NCI-H1436 treated with DMSO at 0.1 percent for 48 hours (cell line): ENCODE measurements around the gene SRD5A2.
"Not testable (repeated sequence)": the region's sequence is repeated elsewhere in the genome, so short reads cannot be mapped to it uniquely, and the experiment has no call there.

ENCODE experiments used
- DNase-seq: peaks from one replicate; lab custom pipeline; 2025; lab: John Stamatoyannopoulos, UW

The SRD5A2 gene

DNA sequence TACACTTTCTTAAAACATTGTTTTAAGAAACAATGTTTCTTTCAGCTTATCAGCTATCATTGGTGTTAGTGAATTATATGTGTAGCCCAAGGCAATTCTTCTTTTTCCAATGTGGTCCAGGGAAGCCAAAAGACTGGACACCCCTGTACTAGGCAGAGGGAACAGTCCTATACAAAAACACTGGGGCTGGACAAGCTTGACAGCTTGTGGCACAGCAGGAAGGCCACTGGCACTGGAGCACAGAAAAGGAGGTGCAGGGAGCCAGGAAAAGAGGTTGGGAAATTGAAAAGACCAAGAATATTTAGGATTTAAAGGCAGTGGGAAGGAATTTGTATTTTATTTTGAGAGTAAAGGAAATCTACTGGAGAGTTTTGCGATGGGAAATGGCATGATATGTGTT is 47.7 kb downstream of the SRD5A2 start:
- DNase-seq: no peak

DNA sequence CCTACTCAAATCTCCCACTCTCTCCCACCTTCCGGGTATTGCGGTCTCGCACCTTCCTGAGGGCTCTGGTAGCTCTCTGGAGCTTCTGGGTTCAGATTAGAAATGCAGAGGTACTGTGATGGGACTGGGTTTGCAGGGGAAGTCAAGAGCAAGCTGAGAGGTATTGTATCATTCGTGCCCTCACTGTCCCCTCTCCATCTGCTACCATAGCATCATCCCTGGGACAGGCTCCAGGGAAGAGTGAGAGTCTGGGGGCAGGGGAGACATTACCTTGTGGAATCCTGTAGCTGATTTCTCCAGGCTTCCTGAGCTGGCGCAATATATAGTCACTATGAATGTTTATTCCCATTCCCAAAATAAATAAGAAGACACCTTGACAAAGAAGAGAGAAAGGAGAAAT is 49.6 kb downstream of the SRD5A2 start:
- DNase-seq: no peak

DNA sequence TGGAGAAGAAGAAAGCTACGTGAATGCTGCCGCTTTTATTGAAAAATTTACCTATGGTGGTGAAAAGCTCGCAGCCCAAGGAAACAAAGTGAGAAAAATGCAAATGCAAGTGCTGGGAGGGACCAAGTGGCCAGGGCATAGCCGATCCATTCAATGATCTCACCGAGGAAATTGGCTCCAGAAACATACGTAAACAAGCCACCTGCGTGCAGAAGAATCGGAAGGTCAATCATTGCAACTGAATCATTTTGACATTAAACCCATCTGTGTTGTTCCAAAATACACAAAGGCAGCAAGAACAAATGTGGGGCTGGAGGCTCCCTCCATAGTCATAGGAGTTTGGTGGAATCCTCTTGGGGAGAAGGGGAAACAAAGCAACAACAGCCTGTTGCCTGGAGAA is 51.5 kb downstream of the SRD5A2 start:
- DNase-seq: no peak

GRCh38 chr2:31528823-31529222 is 51.9 kb downstream of the SRD5A2 start:
- no peak for DNase-seq

DNA sequence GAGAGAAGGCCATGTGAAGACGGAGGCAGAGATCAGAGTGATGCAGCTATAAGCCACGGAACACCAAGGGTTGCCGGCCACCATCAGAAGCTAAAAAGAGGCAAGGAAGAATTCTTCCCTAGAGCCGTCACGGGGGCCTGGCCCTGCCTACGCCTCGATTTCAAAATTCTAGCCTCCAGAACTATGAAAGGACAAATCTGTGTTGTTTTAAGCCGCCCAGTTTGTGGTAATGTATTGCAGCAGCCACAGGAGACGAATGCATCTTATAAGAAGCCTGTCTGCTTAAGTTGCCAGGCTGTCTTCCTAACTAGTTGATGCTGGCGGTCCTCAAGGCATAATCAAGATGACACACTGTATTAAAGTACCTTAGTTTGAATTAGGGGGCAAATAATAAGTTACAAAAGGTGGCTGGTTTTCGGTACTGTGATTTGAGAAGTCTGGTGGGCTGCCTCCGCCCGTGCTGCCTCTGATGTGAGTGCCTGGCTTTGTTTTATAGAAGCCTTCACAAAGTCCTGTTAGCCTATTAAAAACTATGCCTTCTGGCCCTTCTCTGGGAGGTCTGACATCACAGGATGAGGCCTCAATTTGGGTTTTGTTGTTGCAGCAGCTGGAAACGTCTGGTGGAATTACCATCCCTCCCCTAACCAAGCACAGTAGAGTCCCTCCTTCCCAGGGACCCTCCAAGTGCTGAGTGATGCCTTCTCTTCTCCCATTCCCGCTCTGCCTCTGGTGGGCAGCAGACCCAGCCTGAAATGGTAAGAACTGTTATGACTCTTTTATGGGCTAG is 53.6 kb downstream of the SRD5A2 start:
- DNase-seq: no peak

DNA sequence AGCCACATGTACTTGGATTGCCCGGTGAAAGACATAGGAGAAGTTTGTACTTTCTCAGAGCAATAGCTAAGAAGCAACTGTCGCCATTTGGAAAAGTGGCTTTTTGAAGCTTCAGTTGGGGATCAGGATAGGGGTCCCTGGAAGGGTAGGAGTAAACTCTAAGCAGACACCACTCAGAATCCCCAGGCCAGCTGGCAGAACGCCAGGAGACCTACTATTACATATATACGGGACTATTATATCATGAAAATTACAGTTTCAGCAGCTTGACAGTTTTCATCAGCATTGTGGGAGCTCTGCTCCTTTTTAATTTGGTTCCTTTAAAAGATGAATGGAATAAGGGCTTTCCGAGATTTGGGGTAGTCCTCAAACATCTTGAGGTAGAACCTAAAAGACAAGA is 54.9 kb downstream of the SRD5A2 start:
- DNase-seq: no peak

DNA sequence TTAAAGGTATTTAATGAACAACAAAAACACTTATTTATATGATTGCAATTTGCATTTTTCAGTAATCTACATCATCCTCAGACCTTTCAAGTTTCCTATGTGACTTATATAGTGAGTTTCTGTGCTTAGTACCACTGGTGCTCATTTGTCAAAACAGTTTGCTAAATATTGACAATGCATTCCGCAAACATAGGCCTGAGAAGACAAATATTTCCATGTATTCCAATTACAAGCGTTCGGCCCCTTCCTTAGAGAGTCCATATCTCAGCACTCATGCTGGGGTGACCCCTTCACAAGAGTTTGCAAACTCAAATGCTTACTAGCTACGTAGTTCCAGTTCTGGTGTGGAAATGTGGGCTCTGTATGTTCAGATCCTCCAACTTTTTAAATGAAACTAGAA is 56.1 kb downstream of the SRD5A2 start:
- no peak for DNase-seq

DNA sequence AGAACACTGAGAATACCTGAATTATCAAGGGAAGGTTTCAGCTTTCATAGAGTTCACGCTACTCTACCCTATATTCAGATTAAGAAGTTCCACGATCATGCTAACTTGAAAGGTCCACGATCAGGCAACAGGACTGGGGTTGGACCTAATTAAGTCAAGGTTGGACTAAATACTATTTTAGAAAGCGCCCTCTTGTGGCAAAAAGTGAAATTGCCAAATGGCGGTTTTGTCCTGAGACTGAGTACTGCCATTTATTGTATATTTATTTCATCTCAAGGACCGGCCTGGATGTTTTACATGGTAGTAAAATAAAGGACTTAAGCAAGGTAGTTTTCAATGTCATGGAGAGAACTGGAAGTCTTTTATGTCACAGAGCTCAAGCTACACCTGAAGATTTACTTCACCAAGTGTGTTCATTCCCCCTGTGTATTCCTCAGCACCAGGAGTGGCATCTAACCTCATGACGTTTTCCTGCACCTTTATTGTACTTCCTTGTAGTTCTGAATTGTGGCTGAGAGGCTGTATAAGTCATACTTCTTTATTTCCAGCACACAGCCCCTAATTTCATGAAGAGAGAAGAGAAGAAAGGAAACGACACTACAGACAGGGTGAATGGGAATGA is 56.8 kb downstream of the SRD5A2 start:
- DNase-seq: no peak

GRCh38 chr2:31522786-31523185 is 58.0 kb downstream of the SRD5A2 start:
- no peak for DNase-seq

GRCh38 chr2:31517442-31518203 is 63.1 kb downstream of the SRD5A2 start:
- no peak for DNase-seq

- no peak for DNase-seq
These were observed 65.2 kb downstream of the SRD5A2 start for GRCh38 chr2:31515586-31515985.

DNA sequence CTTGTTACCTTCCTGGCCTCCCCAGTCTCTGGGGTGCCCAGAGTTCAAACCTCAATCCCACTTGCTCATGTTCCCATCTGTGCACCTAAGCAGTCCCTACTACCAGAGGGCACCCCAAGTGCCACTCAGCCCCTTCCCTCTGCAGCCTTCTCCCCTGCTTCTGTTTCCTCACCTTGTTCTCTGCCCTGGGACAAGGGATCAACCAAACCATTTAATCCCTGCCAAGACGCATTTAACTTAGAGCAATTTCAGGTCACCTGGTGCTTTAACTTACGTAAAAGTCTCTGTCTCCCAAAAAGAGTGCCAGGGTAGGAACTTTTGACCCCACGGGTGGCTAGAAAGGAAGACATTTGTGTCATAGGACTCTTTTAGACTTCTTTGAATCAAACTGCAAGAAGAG is 67.2 kb downstream of the SRD5A2 start:
- no peak for DNase-seq

- no peak for DNase-seq
These were observed 69.4 kb downstream of the SRD5A2 start for GRCh38 chr2:31511376-31511775.

DNA sequence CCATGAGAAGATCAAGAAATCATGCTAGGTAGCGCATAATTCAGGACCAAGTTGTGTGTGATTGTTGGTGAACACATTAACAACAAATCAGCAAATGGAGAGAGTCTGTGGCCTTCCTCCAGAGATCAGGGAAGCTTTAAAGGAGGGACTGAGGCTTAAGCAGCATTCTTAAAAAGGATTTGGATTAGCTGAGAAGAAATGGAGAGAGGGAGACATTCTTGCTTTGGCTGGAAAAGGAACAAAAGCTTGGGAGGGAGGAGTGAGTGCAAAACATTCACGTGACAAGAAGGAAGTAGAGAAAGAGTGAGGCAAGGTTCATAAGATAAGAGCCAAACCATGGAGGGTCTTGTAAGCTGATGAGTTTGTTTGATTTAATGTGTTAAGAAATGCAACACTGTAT is 75.6 kb downstream of the SRD5A2 start:
- DNase-seq: no peak

DNA sequence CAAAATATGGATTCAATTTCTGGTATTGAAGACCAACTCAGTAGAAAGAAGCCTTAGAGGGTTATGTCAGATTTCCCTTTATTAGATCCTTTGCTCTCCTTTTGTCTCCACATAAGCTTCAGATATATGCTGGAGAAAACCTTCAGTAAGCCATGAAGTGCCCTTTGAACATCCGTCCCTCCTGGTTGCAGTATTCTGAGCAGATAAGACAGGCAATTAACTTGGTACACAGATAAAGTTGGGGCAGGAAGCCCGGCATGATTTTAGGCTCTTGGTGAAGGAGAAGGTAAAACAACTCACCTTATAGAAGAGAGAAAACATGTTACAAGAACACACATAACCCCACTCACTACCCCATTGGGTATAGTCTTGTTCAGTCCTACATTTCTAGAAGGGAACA is 76.4 kb downstream of the SRD5A2 start:
- no peak for DNase-seq

- not testable (repeated sequence) for DNase-seq
These were observed 84.3 kb downstream of the SRD5A2 start for GRCh38 chr2:31496451-31496874.

DNA sequence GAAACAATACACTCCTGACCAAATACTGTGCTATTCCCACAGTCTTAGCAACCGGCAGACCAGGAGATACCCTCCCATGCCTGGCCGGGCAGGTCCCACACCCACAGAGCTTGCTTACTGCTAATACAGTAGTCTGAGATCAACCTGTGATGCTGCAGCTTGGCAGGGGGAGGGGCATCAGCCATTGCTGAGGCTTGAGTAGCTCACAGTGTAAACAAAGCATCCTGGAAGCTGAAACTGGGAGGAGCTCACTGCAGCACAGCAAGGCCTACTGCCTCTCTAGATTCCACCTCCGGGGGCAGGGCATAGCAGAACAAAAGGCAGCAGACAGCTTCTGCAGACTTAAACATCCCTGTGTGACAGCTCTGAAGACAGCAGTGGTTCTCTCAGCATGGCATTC is 91.4 kb downstream of the SRD5A2 start:
- DNase-seq: peak; percentile 86

DNA sequence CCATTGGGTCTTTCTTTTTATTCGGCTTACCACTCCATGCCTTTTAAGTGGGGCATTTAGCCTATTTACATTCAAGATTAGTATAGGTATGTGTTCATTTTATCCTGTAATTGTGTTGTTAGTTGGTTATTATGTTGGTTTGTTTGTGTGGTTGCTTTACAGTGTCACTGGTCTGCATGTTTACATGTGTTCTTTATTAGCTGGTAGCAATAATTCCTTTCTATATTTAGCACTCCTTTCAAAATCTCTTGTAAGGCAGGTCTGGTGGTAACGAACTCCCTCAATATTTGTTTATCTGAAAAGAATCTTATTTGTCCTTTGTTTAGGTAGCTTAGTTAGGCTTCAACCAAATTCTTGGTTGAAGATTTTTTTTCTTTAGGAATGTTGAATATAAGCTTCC is 97.5 kb downstream of the SRD5A2 start:
- DNase-seq: no peak

DNA sequence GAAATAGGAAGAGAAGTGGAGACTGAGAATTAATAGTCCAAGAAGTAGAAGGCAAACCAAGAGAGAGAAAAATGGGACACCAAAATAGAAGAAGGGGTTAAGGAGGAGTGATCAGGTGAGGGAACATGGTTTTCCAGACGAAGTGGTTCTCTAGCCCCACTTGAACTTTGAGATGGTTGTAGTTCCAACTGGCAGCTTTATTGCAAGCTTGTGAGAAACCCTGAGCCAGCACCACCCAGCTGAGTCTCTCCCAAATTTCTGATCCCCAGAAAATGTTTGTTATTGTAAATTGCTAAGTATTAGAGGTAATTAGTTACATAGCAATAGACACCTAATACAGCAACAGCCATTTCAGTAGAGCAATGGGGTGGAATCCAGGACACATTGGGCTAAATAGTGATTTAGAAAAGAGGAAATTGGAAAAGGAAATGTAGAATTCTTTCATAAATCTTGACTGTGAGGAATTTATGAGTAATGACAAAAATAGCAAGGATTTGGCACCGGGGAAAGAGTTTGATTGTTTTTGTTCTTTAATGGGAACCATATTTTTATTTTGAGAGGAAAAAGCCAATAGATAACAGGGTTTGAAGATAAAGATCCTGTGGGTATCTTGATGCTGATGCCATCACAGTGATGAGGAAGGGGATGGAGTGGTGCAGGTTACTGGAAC is 104.1 kb downstream of the SRD5A2 start:
- DNase-seq: no peak

- no peak for DNase-seq
These were observed 105.0 kb downstream of the SRD5A2 start for GRCh38 chr2:31475692-31476091.

- no peak for DNase-seq
These were observed 106.4 kb downstream of the SRD5A2 start for GRCh38 chr2:31474296-31474695.
